Measurements from ENCODE around the gene ECT2.
"Not testable (repeated sequence)": the region's sequence is repeated elsewhere in the genome, so short reads cannot be mapped to it uniquely, and the experiment has no call there.

Gene ECT2, protein sequence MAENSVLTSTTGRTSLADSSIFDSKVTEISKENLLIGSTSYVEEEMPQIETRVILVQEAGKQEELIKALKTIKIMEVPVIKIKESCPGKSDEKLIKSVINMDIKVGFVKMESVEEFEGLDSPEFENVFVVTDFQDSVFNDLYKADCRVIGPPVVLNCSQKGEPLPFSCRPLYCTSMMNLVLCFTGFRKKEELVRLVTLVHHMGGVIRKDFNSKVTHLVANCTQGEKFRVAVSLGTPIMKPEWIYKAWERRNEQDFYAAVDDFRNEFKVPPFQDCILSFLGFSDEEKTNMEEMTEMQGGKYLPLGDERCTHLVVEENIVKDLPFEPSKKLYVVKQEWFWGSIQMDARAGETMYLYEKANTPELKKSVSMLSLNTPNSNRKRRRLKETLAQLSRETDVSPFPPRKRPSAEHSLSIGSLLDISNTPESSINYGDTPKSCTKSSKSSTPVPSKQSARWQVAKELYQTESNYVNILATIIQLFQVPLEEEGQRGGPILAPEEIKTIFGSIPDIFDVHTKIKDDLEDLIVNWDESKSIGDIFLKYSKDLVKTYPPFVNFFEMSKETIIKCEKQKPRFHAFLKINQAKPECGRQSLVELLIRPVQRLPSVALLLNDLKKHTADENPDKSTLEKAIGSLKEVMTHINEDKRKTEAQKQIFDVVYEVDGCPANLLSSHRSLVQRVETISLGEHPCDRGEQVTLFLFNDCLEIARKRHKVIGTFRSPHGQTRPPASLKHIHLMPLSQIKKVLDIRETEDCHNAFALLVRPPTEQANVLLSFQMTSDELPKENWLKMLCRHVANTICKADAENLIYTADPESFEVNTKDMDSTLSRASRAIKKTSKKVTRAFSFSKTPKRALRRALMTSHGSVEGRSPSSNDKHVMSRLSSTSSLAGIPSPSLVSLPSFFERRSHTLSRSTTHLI

GRCh38 chr3:172750368-172751174 is at the start of gene ECT2:
Gene ECT2 (plus strand): TSS chr3:172750726. CDS start chr3:172754531, 3,805 bp downstream.
- peak within 1 kb of the TSS; percentile 87 for H3K27ac ChIP-seq
- peak; percentile 100 for DNase-seq (ENCODE audit: low read depth, low spot score)
- H3K9ac ChIP-seq (ENCODE audit: insufficient read length) = peak within 1 kb of the TSS; percentile 95
- H3K36me3 ChIP-seq (ENCODE audit: insufficient read depth, low read length) = peaks cover 33% of the 10 kb centered on the region
- no peaks in the 10 kb centered on the region for H3K9me3 ChIP-seq (ENCODE audit: low read depth, low read length)
- TF ChIP-seq EZH2 (IDR thresholded peaks at IDR 0.05) = no peak
- TF ChIP-seq POLR2AphosphoS5 (IDR thresholded peaks at IDR 0.05; ENCODE audit: borderline replicate concordance, low read depth, low read length) = peak; percentile 96
- peak; percentile 100 for TF ChIP-seq FOXP2 (optimal IDR thresholded peaks at IDR 0.05; ENCODE audit: control extremely low read depth, extremely low read length, insufficient read depth)
- peak within 1 kb of the TSS; percentile 88 for H3K4me3 ChIP-seq

DNA sequence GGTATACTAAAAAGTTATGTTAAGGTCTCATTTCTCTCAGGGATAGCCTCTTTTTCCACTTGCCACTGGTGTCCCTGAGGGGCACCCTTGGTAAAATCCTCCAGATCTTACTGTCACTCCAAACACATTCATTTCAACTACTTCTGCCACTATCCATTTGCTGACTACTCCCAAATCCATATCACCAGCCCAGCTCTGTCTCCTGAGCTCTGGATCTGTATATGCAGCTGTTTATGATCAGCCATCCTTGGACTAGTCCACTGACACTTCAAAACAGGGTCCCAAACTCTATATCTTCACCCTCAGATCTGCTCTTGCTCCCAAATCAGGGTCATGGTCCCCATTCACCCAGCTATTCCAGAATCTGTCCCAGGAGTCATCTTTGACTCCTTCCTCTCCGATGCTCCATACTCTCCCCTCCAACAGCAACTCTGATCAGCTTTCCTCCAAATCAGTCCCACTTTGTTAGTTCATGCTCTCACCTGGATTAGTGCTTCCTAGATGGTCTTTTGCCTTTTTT is 49.5 kb upstream of the ECT2 start:
- Histone ChIP-seq H3K9ac (ENCODE audit: insufficient read length) (no peak overlapping the region), H3K36me3 (ENCODE audit: insufficient read depth, low read length) (no peaks in the 10 kb centered on the region), H3K27ac (no peak overlapping the region), H3K4me3 (no peak overlapping the region), H3K9me3 (ENCODE audit: low read depth, low read length) (no peaks in the 10 kb centered on the region)
- DNase-seq (ENCODE audit: low read depth, low spot score) = no peak
- TF ChIP-seq FOXP2 (optimal IDR thresholded peaks at IDR 0.05; ENCODE audit: control extremely low read depth, extremely low read length, insufficient read depth) (no peak), POLR2AphosphoS5 (IDR thresholded peaks at IDR 0.05; ENCODE audit: borderline replicate concordance, low read depth, low read length) (no peak), EZH2 (IDR thresholded peaks at IDR 0.05) (no peak)

- Histone ChIP-seq H3K36me3 (ENCODE audit: insufficient read depth, low read length) (no peaks in the 10 kb centered on the region), H3K9ac (ENCODE audit: insufficient read length) (no peak overlapping the region), H3K4me3 (no peak overlapping the region), H3K9me3 (ENCODE audit: low read depth, low read length) (no peaks in the 10 kb centered on the region), H3K27ac (no peak overlapping the region)
- TF ChIP-seq FOXP2 (optimal IDR thresholded peaks at IDR 0.05; ENCODE audit: control extremely low read depth, extremely low read length, insufficient read depth) (no peak), EZH2 (IDR thresholded peaks at IDR 0.05) (no peak), POLR2AphosphoS5 (IDR thresholded peaks at IDR 0.05; ENCODE audit: borderline replicate concordance, low read depth, low read length) (no peak)
- DNase-seq (ENCODE audit: low read depth, low spot score) = no peak
Observed at GRCh38 chr3:172701751-172702150, 48.8 kb upstream of the ECT2 start.

GRCh38 chr3:172702256-172702655 is 48.3 kb upstream of the ECT2 start:
- H3K9me3 ChIP-seq (ENCODE audit: low read depth, low read length) = no peaks in the 10 kb centered on the region
- DNase-seq (ENCODE audit: low read depth, low spot score) = no peak
- no peak overlapping the region for H3K4me3 ChIP-seq
- TF ChIP-seq EZH2 (IDR thresholded peaks at IDR 0.05) (no peak), FOXP2 (optimal IDR thresholded peaks at IDR 0.05; ENCODE audit: control extremely low read depth, extremely low read length, insufficient read depth) (no peak), POLR2AphosphoS5 (IDR thresholded peaks at IDR 0.05; ENCODE audit: borderline replicate concordance, low read depth, low read length) (no peak)
- H3K36me3 ChIP-seq (ENCODE audit: insufficient read depth, low read length) = no peaks in the 10 kb centered on the region
- H3K27ac ChIP-seq = no peak overlapping the region
- no peak overlapping the region for H3K9ac ChIP-seq (ENCODE audit: insufficient read length)

- DNase-seq (ENCODE audit: low read depth, low spot score); H3K4me3 ChIP-seq; H3K9ac ChIP-seq (ENCODE audit: insufficient read length); H3K9me3 ChIP-seq (ENCODE audit: low read depth, low read length); H3K27ac ChIP-seq; H3K36me3 ChIP-seq (ENCODE audit: insufficient read depth, low read length): not testable (repeated sequence)
Observed at GRCh38 chr3:172702731-172703130, 47.8 kb upstream of the ECT2 start.

DNA sequence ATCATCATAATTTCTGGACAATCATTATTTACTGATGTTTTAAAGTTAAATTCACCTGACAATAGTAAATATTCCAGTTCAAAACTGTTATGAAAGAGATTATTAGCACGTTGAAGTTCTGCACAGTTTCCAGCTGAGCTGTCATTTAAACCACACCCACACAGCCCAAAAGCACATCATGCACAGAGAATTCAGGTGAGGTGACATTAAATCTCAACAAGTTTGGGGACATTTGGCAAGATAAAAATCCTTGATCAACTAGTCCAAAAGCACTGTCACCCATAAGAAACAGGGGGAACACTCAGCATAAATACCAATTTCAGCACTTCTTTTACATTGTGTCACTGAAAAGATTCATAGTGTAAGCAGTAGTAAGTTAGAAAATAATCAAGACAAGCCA is 46.5 kb upstream of the ECT2 start:
- TF ChIP-seq FOXP2 (optimal IDR thresholded peaks at IDR 0.05; ENCODE audit: control extremely low read depth, extremely low read length, insufficient read depth) (no peak), EZH2 (IDR thresholded peaks at IDR 0.05) (no peak), POLR2AphosphoS5 (IDR thresholded peaks at IDR 0.05; ENCODE audit: borderline replicate concordance, low read depth, low read length) (no peak)
- no peak overlapping the region for H3K4me3 ChIP-seq
- DNase-seq (ENCODE audit: low read depth, low spot score) = no peak

GRCh38 chr3:172705170-172705569 is 45.4 kb upstream of the ECT2 start:
- Histone ChIP-seq H3K9me3 (ENCODE audit: low read depth, low read length) (no peaks in the 10 kb centered on the region), H3K36me3 (ENCODE audit: insufficient read depth, low read length) (no peaks in the 10 kb centered on the region)
- no peak for TF ChIP-seq EZH2 (IDR thresholded peaks at IDR 0.05)
- no peak for TF ChIP-seq POLR2AphosphoS5 (IDR thresholded peaks at IDR 0.05; ENCODE audit: borderline replicate concordance, low read depth, low read length)
- TF ChIP-seq FOXP2 (optimal IDR thresholded peaks at IDR 0.05; ENCODE audit: control extremely low read depth, extremely low read length, insufficient read depth) = no peak

More for the DNA sequence above, 46.5 kb upstream of the ECT2 start:
- Histone ChIP-seq H3K36me3 (ENCODE audit: insufficient read depth, low read length) (no peaks in the 10 kb centered on the region), H3K9me3 (ENCODE audit: low read depth, low read length) (no peaks in the 10 kb centered on the region), H3K9ac (ENCODE audit: insufficient read length) (no peak overlapping the region), H3K27ac (no peak overlapping the region)

More at GRCh38 chr3:172705170-172705569, 45.4 kb upstream of the ECT2 start:
- Histone ChIP-seq H3K9ac (ENCODE audit: insufficient read length) (no peak overlapping the region), H3K27ac (no peak overlapping the region), H3K4me3 (no peak overlapping the region)
- no peak for DNase-seq (ENCODE audit: low read depth, low spot score)
